Stimulated activated CD8-positive, alpha-beta memory T cell treated with anti-CD3 and anti-CD28 coated beads, Interleukin-12 subunit alpha, Interleukin-12 subunit beta, amount 100 ng/mL, for 24 hours (primary cell): Measurements from ENCODE around the gene ADCK2.
"Not testable (repeated sequence)": the region's sequence is repeated elsewhere in the genome, so short reads cannot be mapped to it uniquely, and the experiment has no call there.

Experiments used
- DNase-seq: peaks from one replicate; pipeline ENCODE4 v3.0.0-alpha.2; 2020; ENCODE audit errors: extremely low read depth

ADCK2 gene

GRCh38 chr7:140646931-140647647 is 25.7 kb upstream of the ADCK2 start:
- no peak for DNase-seq

DNA sequence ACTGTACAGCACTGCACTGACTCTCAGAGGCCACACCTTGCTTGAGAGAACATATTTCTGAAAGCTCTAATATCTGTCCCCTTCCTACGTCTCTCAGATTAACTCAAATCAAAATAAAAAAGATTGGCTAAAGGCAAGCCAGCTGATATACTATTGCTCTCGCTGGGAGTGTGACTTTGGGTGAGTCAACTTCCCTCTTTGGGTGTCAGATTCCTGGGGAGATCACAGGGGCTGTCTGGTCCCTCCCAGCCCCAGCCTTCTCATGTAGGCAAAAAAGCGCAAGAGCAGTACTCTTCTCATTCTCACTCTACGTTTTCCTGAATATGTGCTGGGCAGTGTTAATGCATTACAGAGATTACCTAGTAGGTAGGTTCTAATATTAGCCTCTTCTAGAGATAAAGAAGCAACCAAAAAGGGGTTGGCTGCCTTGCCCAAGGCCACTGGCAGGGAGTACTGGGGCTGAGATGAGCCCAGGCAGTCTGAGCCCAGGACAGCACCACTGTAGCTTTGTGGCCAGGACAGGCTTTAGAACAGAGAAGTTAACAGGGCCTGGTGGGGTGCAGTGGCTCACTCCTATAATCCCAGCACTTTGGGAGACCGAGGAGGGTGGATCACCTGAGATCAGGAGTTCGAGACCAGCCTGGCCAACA is 23.1 kb upstream of the ADCK2 start:
- DNase-seq, result no peak

DNA sequence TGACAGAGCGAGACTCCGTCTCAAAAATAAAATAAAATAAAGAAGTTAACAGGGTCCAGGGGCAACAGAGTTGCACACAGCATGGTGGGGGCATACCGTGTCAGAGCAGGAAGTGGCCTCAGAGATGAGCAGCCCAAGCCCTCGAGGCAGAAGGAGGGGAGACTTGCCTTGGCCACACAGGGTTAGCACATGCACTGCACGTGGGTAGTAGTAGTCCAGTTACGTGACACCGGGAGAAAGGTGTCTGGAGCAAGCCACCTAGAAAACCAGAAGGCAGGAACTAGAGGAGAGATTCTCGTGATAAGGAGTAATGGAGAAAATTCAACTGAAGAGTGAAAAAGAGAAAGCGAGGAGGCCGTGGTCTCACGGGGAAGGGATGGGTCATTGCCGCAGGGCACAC is 22.4 kb upstream of the ADCK2 start:
- DNase-seq, result no peak

GRCh38 chr7:140653319-140654108 is 19.2 kb upstream of the ADCK2 start:
- DNase-seq, result no peak

- DNase-seq, result no peak
Observed at GRCh38 chr7:140654109-140654387, 18.7 kb upstream of the ADCK2 start.

DNA sequence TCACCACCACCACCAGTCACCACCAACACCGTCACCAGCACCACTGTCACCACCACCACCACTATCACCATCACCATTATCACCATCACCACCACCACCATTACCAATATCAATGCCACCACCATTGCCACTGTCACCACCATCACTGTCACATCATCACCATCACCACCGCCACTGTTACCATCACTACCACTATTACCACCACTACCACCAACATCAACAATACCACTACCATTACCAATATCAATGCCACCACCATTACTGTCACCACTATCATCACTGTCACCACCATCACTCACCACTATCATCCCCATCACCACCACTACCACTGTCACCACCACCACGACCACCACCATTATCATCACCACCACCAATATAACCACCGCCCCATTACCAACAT is 18.1 kb upstream of the ADCK2 start:
- DNase-seq, result no peak

GRCh38 chr7:140655511-140656408 is 17.0 kb upstream of the ADCK2 start:
- no peak for DNase-seq

DNA sequence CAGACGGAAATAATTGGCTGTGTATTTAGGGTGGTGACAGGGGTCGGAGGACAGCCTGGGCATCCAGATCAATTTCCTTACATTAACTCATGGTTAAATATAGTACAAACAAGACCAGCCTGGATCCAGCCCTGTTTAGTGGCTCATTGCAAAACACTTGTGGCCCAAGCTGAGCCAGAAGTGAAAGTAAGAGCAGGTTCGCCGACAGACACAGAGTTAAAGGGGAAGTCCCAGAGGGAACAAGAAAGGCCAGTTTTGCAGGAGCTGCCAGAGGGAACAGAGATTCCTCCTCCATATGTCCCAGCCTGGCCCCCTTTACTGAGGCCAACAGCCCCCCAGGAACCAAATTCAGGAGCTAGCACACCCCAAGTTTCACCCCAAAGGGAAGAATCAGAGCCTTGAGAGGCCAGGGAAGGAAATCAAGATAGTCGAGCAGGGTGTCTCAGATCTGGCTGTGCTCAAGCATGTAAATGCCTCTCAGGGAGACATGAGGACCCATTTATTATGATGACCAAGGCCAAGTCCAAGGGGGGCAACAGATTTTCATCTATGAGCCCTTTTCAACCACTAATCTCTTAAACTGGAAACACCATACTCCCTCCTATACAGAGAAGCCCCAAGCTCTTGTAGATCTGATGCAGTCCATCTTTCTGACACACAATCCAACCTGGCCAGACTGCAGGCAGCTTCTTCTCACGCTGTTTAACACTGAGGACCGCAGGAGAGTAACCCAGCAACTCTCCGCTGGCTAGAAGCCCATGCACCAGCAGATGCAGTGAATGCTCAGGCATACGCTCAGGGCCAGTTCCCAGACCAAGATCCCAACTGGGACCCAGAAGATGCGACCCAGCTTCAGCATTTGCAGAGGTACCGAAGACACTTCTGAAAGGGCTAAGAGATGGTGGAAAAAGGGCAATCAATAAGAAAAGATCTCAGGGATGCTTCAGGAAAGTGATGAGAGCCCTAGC is 15.9 kb upstream of the ADCK2 start:
- DNase-seq, result no peak

- DNase-seq, result no peak
Observed at GRCh38 chr7:140657891-140658290, 14.9 kb upstream of the ADCK2 start.

- DNase-seq, result no peak
Observed at GRCh38 chr7:140659856-140660255, 12.9 kb upstream of the ADCK2 start.

DNA sequence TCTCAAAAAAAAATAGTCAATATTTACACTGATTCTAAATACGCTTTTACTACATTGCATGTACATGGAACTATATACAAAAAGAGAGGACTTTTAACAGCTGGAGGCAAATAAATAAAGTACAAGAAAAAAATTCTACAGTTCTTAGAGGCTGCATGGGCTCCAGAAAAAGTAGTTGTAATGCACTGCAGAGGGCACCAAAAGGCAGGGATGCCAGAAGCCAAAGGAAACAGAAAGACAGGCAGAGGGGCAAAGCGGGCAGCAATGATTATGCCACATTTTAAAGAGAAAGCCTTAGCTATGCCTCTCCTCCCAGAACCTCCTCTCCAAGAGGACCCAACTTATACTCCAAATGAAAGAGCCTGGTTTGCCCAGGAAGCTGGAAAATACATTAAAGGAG is 11.6 kb upstream of the ADCK2 start:
- DNase-seq, result no peak

GRCh38 chr7:140662938-140663337 is 9.8 kb upstream of the ADCK2 start:
- DNase-seq, result not testable (repeated sequence)

DNA sequence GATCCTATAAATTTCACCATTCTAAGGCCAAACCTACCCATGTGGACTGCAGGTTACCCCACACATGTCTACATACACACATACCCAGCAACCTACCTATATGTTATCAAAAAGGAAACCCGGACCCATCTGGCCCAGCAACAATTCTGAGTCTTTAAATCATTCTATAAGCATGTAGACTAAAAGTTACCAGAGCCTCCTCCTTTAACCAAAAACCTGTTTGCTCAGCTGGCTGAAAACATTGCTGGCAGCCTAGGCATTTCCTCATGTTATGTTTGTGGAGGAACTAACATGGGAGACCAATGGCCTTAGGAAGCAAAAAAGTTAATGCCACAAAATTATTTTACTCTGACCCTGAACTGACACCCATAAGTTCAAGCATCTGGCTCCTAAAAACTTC is 5.3 kb upstream of the ADCK2 start:
- DNase-seq, result no peak

GRCh38 chr7:140668641-140669040 is 4.1 kb upstream of the ADCK2 start:
- no peak for DNase-seq

- no peak for DNase-seq
Observed at GRCh38 chr7:140669352-140669751, 3.4 kb upstream of the ADCK2 start.

- not testable (repeated sequence) for DNase-seq
Observed at GRCh38 chr7:140669862-140670261, 2.9 kb upstream of the ADCK2 start.

DNA sequence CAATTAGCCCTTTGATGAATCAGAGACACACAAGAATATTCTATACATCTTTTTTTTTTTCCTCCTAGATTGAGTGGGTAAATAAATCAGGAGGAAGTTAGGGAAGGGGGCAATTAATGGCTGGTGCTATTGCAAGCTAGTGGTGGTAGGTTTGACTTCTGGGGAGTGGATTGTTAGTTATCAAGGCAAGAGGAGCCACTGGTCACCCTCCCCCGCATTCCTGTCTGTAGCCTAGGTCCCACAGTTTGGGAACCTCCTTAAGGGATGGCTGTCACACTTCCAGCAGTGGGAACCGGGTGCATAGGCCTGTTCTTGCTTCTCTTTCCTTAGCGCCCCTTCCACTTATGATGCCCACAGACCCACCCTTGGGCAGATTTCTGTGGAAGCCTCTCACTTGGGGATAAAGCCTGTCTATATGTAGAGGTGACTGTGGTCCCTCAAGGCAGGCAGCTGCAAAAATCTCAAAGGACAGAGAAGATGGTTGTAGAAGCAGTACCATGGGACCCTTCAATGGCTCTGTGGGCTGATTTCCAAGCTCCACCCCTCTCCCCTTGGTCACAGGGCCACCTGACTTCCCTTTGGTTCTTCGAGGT is 2.3 kb upstream of the ADCK2 start:
- no peak for DNase-seq

DNA sequence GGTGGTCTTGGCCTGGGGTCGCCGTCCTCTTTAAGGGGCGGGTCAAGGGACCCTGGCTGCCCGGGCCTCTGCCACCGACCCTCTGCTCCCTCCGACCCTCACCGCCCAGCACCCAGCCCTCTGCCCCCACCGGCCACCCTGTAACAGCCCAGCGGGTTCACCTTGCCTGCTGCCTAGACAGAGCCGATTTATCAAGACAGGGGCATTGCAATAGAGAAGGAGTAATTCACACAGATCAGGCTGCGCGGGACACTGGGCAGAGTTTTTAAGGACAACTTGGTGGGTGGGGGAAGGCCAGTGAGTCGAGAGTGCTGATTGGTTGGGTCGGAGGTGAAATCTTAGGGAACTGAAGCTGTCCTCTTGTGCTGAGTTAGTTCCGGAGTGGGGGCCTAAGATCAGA is 779 bp upstream of the ADCK2 start:
- DNase-seq, result no peak

DNA sequence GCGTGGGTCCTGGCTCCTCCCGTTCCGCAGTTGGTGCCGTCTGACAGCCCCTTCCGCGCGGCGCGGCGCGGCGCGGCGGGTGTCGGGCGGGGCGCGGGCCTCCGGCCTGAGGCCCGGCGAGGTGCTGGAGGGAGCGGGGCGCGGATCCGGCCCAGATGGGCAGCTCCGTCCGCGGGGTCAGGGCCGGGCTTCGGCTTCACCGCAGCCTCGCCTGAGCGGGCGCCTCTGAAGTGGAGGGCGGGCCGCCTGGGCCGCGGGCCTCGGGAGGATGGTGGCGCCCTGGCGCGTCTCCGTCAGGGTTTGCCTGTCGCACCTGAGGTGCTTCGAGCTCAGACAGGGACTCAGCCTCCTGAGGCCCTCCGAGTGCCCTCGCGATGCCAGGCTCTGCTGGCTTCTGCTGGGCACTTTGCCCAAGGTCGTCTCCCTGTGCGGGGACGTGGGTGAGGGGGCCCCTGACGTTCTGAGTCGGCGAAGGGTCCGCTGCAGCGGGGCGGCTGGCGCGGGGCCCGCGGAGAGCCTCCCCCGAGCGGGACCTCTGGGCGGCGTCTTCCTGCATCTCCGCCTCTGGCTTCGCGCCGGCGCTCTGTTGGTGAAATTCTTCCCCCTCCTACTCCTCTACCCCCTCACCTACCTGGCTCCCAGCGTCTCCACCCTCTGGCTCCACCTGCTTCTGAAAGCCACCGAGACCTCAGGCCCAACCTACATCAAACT is 473 bp downstream of the ADCK2 start:
- peak; percentile 10 for DNase-seq

DNA sequence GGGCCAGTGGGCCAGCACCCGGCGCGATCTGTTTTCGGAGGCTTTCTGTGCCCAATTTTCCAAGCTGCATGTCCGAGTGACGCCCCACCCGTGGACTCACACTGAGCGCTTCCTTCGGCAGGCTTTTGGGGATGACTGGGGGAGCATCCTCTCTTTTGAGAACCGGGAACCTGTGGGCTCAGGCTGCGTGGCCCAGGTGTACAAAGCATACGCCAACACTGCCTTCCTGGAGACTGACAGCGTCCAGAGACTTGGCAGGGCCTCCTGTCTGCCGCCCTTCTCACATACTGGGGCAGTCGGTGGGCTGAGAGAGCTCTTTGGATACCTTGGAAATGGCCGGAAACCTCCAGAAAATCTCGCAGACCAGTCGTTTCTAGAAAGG is 1.0 kb downstream of the ADCK2 start:
- DNase-seq, result no peak
